NCI-H69 (cell line): ENCODE results near the gene IFT81.
"Not testable (repeated sequence)": the region's sequence is repeated elsewhere in the genome, so short reads cannot be mapped to it uniquely, and the experiment has no call there.

Source experiments
- DNase-seq: peaks from one replicate; lab custom pipeline; 2025; lab: John Stamatoyannopoulos, UW

The IFT81 gene

DNA sequence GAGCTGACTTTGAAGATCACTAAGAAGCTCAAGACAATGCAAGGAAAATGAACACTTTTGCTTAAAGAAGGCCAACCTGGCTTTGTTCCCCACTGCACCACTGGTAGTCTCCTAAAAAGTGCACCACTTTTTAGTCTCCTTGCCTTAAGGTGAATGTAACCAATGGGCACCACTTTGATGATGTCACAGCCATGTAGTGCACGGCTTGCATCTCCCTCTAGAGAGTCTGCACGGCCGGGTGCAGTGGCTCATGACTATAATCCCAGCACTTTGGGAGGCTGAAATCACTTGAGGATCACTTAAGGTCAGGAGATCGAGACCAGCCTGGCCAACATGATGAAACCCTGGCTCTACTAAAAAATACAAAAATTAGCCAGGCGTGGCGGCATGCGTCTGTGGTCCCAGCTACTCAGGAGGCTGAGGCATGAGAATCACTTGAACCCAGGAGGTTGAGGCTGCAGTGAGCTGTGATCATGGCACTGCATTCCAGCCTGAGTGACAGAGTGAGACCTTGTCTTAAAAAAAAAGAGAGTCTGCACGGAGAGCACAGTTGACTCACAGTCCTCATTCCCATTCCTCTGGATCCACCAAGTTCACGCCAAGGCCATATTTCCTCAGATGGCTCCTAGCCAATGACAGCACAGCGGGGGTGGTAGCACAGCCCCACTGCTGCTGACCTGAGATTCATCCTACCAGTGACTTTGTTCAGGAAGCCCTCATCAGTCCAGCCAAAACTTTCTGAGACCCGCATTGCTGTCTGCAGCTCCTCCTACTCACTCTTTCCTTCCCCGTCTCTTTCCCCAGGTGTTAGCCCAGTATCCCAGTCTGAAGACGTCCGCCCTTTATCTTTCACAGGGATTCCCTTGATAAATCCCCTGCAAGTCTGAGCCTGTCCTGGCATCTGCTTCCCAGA lies 16.5 kb upstream of the IFT81 start:
- DNase-seq: peak; percentile 30

DNA sequence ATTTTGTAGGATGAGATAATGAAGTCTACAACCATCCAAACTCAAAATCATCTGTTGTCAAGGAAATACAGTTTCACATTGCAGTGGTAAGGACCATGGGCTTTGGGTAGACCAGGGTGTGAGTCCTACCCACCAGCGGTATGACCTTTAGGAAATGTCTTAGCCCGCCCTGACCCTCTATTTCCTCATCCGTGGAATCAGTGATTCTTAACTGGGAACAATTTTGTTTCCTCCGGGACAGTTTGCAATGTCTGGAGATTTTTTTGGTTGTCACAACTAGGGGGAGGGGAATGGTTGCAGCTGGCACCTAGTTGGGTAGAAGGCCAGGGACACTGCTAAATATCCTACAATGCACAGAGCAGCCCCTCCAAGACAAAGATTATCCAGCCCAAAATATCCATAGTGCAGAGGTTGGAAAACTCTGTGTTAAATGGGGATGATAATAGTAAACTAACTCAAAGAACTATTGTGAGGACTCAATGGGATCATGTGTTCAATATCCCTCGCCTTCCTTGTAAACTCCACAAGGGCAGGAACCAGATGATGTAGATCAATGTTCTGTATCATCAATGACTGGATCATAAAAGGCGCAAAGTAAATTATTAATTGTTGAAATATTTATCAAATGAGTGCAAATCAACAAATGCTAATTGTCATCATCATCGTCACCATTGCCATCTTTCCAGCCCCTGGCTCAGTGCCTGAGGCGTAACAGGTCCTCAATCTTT lies 15.7 kb upstream of the IFT81 start:
- no peak for DNase-seq

DNA sequence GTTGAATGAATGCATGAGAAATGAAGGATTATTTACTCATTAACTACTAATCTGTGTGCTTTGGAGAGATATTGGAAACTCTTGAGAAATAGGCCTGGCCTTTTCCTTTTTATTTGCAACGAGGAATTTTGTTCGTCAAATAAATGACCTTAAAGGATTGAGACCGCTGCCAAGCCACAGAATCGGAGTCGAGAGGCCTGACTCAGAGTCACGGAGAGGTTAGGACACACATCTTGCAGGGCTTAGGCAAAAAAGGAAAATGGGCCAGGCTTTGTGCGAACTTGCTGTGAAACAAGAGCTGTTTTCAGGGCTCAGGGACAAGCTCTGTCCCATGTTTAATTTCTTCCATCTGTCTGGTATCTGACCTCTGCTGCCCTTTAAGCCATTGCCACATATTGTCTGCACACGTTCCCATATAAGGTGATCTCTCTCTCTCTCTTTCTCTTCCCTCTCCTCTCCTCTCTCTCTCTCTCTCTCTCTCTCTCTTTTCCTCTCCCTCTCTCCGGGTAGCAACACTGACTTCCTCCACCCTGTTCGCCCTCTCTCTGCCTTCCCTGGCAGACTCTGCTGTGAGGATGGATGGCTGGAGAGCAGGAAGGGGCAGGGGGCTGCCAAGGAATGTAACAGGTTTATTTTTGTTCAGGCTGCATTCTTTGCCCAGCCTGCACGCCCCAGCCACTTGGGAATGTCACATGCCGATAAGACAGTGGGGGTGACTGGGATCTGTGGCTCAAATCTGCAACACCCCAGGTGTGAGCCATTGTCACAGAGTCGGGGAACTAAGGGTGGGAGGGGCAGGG lies 14.9 kb upstream of the IFT81 start:
- no peak for DNase-seq

DNA sequence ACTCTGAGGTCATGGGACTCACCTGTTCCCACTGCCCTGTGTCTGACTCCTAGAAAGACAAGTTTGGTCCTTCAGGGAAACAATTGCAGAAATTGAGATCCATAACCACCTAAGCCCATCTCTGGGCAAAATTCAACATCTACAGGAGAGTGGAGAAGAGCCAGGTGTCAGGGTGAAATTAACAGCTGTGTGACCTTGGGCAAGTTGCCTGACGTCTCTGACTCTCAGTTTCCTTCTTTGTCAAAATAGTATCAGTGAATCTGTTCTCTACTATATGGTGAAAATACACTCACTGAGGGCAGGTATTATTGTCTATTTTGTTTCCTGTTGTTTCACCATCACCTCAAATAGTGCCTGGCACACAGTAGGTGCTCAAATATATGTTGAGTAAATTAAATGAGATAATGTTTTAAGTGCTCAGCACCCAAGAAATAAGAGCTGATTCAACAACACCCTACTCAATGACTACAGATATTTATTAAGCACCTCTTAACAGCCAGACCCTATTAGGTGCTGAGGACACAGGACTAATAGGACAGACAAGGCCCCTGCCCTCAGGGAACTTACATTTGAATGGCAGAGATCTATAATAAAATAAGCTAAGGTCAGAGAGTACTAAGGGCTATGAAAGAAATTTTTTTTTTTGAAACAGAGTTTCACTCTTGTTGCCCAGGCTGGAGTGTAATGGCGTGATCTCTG lies 14.2 kb upstream of the IFT81 start:
- no peak for DNase-seq

DNA sequence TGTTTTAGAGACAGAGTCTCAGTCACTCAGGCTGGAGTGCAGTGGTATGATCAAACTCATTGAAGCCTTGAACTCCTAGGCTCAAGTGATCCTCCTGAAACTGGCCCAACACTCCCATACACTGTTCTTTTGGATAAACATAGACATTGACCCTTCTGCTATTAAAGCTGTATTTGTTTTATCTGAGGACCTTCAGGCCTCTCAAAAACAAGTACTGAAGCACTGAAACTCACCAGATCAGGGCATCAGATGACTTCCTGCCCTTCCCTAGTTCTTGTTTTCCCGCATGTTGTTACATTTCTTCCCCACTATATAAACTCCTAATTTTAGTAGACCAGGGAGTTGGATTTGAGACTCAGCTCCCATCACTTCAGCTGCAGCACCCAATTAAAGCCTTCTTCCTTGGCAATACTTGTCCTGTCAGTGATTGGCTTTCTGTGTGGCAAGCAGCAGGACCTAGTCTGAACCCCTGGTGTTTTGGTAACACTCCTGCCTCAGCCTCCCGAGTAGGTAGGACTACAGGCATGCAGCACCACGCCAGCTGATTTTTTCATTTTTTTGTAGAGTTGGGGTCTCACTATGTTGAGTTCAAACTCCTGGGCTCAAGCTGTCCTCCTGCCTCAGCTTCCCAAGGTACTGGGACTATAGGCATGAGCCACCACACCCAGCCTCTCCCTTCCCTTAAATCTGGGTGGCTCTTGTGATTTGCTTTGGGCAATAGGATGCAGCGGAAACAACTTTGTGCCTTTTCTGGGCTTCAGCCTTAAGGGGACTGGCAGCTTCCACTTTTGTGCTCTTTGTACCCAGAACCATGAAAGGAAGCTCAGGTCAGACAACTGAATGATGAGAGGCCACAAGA lies 12.5 kb upstream of the IFT81 start:
- DNase-seq: no peak

DNA sequence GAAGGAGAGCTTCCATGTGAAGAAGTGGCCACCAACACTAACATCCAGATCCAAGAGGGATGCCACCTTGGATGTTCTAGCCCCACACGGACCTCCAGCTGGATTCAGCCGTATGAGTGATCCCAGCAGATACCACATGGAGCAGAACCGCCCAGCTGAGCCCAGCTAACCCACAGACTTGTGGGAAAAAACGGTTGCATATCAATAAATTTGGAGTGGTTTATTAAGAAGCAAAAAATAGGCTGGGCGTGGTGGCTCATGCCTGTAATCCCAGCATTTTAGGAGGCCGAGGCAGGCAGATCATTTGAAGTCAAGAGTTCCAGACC lies 11.9 kb upstream of the IFT81 start:
- DNase-seq: no peak

DNA sequence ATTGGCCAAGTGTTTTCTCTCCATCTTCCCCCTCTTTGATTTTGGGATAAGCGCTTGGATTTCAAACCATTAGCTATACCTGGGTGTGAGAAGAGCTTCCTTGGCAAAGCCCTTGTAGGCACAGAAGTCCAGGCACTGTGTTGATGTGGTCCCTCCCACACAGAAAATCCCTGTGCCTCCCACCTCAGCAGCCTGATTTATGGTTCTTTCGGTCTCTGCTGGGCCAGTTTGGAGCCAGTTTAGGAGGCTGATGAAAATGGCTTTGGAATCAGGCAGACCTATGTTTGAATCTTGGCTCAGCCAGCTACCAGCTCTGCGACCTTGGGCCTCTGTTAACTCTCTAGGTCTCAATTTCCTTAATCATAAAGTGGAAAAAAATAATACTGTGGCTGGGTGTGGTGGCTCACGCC lies 9.6 kb upstream of the IFT81 start:
- DNase-seq: no peak

DNA sequence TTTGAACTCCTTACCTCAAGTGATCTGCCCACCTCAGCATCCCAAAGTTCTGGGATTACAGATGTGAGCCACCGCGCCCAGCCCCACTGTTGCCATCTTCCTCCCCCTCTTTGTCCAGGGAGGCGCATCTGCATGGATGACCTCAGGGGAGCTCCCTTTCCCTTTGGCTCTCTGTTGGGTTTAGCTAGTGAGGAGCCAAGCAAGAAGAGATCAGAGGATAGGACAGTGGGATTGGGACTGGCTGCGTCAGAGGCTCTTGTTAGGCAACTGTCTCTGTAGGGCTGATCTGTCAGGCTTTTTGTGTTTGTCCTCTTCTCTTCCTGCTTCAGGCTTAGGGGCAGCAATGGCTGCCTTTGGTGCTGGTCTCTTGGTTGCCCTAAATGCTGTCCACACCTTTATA lies 8.5 kb upstream of the IFT81 start:
- no peak for DNase-seq

DNA sequence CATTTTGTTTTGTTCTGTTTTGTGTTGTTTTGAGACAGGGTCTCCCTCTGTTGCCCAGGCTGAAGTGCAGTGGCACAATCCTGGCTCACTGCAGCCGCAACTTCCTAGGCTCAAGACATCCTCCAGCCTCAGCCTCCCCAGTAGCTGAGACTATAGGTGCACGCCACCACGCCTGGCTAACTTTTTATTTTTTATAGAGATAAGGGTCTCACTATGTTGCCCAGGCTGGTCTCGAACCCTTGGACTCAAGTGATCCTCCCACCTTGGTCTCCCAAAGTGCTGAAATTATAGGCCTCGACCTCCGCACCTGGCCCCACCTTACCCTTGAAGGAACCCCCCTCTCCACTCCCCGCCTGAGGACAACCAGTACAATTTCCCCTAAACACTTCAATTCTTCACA lies 7.5 kb upstream of the IFT81 start:
- DNase-seq: no peak

DNA sequence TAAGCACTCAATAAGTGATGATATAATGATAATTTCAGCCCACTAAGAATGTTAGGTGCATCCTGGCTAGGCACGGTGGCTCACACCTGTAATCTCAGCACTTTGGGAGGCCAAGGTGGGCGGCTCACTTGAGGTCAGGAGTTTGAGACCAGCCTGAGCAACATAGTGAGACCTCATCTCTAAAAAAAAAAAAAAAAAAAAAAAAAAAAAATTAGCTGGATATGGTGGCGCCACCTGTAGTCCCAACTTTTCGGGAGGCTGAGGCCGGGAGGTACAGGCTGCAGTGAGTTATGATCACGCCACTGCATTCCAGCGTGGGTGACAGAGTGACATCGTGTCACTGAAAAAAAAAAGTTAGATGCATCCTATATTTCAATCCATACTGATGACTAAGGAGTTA lies 6.9 kb upstream of the IFT81 start:
- DNase-seq: not testable (repeated sequence)

DNA sequence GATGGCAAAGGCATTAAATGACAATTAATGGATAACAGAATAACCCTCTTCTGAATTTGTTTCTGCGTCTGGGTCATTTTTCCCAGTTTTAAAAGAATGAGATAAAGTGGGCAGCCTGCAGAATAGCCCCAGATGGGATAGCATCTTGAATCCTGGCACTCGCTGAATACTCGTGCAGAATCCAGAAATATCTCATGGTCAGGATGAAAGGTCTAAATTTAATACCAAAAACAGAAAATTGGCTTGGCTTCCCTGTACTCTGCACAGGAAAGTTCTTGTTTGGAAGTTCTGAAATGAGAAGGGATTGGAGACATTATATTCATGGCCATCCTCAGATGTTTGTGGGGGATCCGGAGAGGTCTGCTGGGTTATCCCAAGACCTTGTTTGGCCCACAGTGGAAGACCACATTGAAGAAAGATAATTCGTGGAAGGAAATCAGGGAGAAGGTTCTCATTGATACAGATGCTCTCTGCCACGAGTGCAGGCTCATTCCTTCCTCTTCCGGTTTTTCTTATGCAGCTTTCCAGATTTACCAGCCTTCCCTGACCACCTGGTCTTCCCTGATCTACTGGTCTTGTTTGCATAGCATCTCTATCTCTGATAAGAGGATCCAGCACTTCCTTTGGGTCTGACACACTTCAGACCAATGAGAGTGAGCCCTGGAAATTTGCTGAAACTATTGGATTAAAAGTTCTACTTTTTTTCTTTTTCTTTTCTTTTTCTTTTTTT lies 6.0 kb upstream of the IFT81 start:
- peak; percentile 31 for DNase-seq

DNA sequence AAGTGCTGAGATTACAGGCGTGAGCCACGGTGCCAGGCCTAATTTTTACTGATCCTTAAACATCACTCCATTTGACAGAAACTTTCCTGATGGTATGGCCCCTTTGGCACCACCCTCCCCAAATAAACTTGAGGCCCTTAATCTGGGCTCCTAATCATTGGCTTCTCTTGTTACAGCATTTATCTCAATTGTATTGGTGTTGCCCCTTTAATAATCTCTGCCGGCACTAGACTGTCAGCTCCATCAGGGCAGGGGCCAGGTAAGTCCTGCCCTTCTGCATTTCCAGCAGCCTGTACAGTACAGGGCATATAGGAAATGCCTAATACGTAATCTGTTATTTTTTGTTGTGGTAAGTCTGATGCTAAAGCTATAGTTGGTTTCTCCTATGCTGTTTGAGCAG lies 1.2 kb upstream of the IFT81 start:
- DNase-seq: no peak

DNA sequence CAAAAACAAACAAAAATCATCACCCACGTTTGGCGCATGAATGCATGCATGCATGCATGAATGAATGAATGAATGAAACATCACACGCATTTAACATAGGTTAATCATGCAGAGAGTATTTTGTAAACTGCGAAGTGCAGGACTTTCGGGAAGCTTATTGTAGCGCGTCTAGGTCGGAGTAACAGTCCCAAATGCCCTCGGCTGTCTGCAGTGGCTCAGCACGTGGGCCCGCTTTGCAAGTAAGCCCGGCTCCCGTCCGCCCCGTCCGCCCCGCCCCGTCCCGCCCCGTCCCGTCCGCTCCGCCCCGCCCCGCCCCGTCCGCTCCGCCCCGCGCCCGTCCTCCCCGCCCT lies 263 bp upstream of the IFT81 start:
- DNase-seq: no peak

DNA sequence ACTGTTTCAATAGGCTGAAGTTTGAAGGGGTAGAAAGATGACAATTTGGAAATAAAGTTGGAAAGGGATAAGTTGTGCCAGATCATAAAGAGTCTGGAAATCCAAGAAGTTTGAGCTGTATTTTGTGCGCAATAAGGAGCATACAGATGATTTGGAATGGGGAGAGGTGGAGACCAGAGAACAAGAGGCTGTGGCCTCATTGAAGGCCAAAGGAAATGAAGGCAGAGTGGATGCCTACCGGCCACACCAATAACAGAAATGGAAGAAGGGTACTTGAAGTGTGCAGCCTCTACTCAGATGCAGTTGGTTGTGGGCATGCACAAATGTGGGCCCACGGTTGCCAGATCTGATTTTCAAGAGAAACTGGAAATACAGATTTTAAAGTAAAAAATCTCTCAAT lies 2.4 kb downstream of the IFT81 start:
- no peak for DNase-seq

DNA sequence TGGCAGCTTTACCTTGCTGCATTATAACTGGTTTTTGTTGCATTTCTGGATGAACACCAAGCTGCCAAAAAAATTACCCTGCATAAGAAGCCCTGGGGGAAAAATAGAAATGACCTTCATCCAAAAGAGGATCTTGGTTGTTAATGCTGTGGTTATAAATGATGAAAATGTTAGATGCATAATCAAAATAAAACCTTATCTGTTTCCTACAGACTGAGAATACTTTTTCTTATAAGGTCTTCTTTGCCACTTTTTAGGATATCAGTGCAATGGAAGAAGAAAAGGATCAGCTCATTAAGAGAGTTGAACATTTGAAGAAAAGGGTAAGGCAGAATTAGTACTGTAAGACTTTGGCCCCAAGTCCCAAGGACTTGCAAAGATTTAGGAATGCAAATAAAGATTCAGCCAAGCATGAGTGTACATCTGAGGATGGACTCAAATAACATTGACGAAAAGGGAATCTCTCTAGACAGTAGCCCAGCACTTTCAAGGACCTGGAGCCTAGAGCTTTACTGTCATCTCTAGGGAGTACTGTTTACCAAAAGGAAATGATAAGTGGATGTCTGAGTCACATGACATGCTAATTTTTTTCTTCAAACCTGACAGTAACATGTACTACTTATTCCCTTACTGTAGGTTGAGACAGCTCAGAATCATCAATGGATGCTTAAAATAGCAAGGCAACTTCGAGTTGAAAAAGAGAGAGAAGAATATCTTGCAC lies 10.7 kb downstream of the IFT81 start:
- DNase-seq: no peak

DNA sequence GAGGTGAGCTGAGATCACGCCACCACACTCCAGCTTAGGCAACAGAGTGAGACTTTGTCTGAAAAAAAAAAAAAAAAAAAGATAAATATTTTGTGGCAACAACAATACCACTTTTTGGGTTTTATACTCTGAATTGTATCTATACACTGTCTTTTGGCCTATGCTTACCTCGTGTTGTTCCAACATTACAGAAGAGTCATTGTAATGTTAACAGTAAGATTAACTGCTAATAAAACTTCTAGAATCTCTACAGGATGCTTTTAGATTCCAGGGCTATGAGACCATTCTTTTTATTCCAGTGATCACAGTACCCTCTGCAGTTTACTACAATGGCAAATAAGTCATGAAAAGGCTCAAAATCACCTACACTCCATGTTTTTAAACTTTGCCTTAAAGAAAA lies 11.6 kb downstream of the IFT81 start:
- DNase-seq: no peak

DNA sequence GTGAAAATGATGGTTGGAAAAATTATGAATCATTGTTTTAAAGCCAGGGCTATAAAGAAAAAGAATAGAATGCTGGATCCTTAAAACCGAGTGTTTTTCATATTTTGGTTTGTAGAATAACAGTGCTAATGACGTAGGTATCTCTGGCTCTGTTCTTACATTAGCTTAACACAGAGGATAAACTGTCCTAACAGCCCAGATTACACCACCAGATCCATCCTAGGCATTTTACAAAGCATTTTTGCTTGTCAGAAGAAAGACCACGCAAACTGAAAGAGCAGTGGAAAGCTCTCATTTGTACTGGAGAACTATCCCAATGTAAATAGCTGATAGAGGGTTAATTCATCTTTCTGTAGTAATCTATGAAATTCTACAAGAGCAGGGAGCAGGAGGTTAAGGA lies 13.6 kb downstream of the IFT81 start:
- no peak for DNase-seq

DNA sequence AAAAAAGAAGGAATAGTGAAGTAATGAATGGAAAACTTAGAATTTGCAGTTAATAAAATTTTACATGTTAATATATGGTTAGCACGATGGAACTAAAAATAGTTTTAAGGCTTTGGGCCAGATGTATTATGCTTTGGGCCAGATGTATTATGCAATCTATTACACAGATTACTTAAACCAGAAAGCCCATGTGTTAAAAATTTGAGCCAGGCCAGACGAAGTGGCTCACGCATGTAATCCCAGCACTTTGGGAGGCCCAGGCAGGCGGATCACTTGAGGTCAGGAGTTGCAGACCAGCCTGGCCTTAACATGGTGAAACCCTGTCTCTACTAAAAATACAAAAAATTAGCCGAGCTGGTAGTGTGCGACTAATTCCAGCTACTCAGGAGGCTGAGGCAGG lies 17.2 kb downstream of the IFT81 start:
- no peak for DNase-seq

DNA sequence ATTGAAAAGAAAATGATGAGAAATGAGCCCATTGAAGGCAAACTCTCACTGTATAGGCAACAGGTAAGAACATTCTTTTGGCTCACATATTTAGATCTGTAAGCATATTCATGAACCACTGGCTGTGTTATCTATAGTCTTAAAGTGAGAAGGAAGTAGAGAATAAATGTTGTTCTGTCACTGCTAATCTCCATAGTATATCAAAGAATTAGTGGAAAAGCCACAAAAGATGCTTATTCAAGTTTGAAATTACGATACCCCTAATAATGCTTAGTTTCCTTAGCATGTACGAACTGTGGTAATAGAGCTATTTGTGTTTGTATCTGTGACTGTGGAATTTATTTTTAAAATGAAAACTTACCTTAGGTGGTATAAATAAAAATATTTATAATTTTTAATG lies 22.8 kb downstream of the IFT81 start:
- DNase-seq: no peak

DNA sequence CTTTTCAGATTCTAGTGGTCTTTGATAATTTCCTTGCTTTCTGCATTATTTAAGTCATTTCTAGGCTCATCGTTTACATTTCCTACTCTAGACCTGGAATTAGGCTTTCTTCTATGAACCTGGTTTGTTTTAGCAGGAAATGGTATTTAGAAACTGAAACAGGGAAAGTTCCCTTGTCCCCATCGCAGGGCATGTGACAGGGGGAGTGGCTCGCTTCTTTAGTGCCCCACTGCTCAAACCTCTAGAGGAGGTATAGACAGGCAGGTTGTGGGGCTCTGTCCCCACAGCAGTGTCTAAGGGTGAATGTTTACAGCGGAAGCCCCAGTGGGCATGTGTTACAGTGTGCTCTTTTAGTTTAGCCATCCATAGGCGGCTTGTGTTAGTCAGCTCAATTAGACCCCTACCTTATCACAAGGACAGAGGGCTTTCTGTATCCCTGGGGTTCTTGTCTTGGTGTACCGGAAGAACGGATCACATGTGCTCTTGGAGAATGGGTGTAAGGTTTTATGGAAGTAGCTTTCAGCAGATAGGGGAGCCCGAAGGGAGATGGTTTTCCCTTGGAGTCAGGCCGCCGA lies 25.0 kb downstream of the IFT81 start:
- no peak for DNase-seq
